K562 (cell line): Measurements from ENCODE around the gene DENND1A. TPM values are rescaled to one million over a fixed set of nuclear protein-coding genes. Genes with fewer than 3 reads are reported as not detected.

Experiments used
- ATAC-seq: fragments of 200-7000 bp; cut with Tn5 transposase; 3 replicates; pipeline ENCODE4 v1.9.1; 2020; ENCODE audit warnings: moderate library complexity
- BruUV-seq: library from RNA; stranded (reverse); fragments of 400-500 nt; replicated peaks from 2 replicates; lab custom pipeline; 2021; lab: Mats Ljungman, UMichigan
- CTCF ChIA-PET: fragments of 300-600 bp; formaldehyde crosslinking; extraction: SDS; loops from one replicate; lab custom pipeline; 2021; ENCODE audit warnings: low intra/inter-chr PET ratio; lab: Yijun Ruan, JAX
- POLR2A ChIA-PET: fragments of 300-600, 350-650 bp; sonication (Branson Sonifier 250); formaldehyde crosslinking; extraction: SDS; loops from one replicate; lab custom pipeline; 2021; ENCODE audit warnings: antibody characterized with exemption, inconsistent platforms; lab: Yijun Ruan, JAX
- DNase-seq, 4 experiments: peaks; one replicate each; pipeline versions ENCODE4 v3.0.0 to v3.0.0-alpha.2; 2011 to 2018; ENCODE audit warnings: low spot score in 3 of 4, mixed read lengths in 3 of 4; ENCODE audit errors: extremely low read depth in 1 of 4
- FAIRE-seq: peaks from 2 replicates; lab custom pipeline; 2011; peaks lifted over from hg19 to GRCh38; lab: Jason Lieb, UNC
- H2AFZ ChIP-seq: 2 replicates; pipeline ENCODE4 v1.6.0; 2011; ENCODE audit warnings: low read depth, low read length, control low read depth, inconsistent platforms
- H3K27ac ChIP-seq: fragments of 200-600 bp; 3 replicates; pipeline ENCODE4 v1.8.0; 2011; ENCODE audit warnings: low read depth, mild to moderate bottlenecking, control low read depth, inconsistent platforms, low read length, moderate library complexity, mixed read lengths; ENCODE audit errors: extremely low read depth
- H3K27me3 ChIP-seq, 2 experiments: fragments of 300-600 bp in 1 of 2; 2 replicates in 1 of 2; 3 replicates in 1 of 2; pipeline versions ENCODE4 v1.6.0 to v1.8.0; 2011; ENCODE audit warnings: inconsistent platforms in 2 of 2, low read length in 2 of 2, mild to moderate bottlenecking in 1 of 2, mixed read lengths in 1 of 2, moderate library complexity in 1 of 2; ENCODE audit not compliant: control insufficient read depth in 2 of 2, insufficient read depth in 2 of 2
- H3K36me3 ChIP-seq: fragments of 300-600 bp; 3 replicates; pipeline ENCODE4 v1.8.0; 2011; ENCODE audit warnings: mild to moderate bottlenecking, low read length, inconsistent platforms; ENCODE audit not compliant: control insufficient read depth, insufficient read depth
- H3K4me1 ChIP-seq, 2 experiments: fragments of 200-600 bp in 1 of 2; replicated peaks in 1 of 2; 2 replicates in 1 of 2; 3 replicates in 1 of 2; pipeline versions ENCODE4 v1.5.1 to v1.8.0; 2011; ENCODE audit warnings: inconsistent platforms in 2 of 2, low read length in 2 of 2, mild to moderate bottlenecking in 1 of 2, mixed read lengths in 1 of 2, moderate library complexity in 1 of 2; ENCODE audit not compliant: control insufficient read depth in 2 of 2, insufficient read depth in 2 of 2
- H3K4me2 ChIP-seq: 2 replicates; pipeline ENCODE4 v1.6.1; 2011; ENCODE audit warnings: low read length, control low read depth, inconsistent platforms, mixed read lengths; ENCODE audit not compliant: insufficient read depth
- H3K4me3 ChIP-seq: fragments of 200-600 bp; sonication (generic), shearing (Covaris generic); 2 replicates; pipeline ENCODE4 v1.5.1; 2016; ENCODE audit warnings: control low read depth, inconsistent platforms
- H3K79me2 ChIP-seq: fragments of 200-600 bp; 3 replicates; pipeline ENCODE4 v1.8.0; 2011; ENCODE audit warnings: low read length, inconsistent platforms; ENCODE audit not compliant: control insufficient read depth, insufficient read depth
- H3K9ac ChIP-seq, 2 experiments: 2 replicates each; pipeline versions ENCODE4 v1.6.0 to v1.6.1; 2011; ENCODE audit warnings: low read depth in 2 of 2, low read length in 2 of 2, control low read depth in 1 of 2, inconsistent platforms in 1 of 2, mild to moderate bottlenecking in 1 of 2, mixed read lengths in 1 of 2; ENCODE audit not compliant: insufficient read depth in 1 of 2
- H3K9me1 ChIP-seq: one replicate; pipeline ENCODE4 v1.6.0; 2011; ENCODE audit warnings: inconsistent platforms, mild to moderate bottlenecking, low read length, moderate library complexity; ENCODE audit not compliant: control insufficient read depth, insufficient read depth
- H3K9me3 ChIP-seq: replicated peaks from 2 replicates; pipeline ENCODE4 v1.5.1; 2011; ENCODE audit warnings: low read depth, low read length, inconsistent platforms; ENCODE audit not compliant: control insufficient read depth, insufficient read depth
- H4K20me1 ChIP-seq: replicated peaks from 2 replicates; pipeline ENCODE4 v1.6.1; 2011; ENCODE audit warnings: low read length, inconsistent platforms, mixed read lengths; ENCODE audit not compliant: control insufficient read depth, insufficient read depth
- POLR2G ChIP-seq: fragments of 200-400 bp; formaldehyde crosslinking; IDR thresholded peaks from 2 replicates; pipeline ENCODE4 v1.6.1; 2017; ENCODE audit warnings: low read depth, mild to moderate bottlenecking, antibody characterized with exemption, low read length, moderate library complexity
- TAF9B ChIP-seq: fragments of 450-650 bp; IDR thresholded peaks from 2 replicates; pipeline ENCODE4 v1.6.1; 2018; ENCODE audit warnings: mild to moderate bottlenecking; ENCODE audit not compliant: partially characterized antibody
- ZNF311 ChIP-seq: fragments of 250-450 bp; sonication (Bioruptor Pico); IDR thresholded peaks from 2 replicates; pipeline ENCODE4 v1.4.0; 2020; ENCODE audit warnings: mild to moderate bottlenecking, moderate library complexity
- WGBS: fragments of 100-300 bp; shearing (Covaris generic); methylation state at CpG from one replicate; pipeline ENCODE4 v1.1.6; 2016; ENCODE audit warnings: low coverage, mixed read lengths; ENCODE audit not compliant: insufficient coverage; ENCODE audit errors: missing lambda C conversion rate; 5-methylcytosine and 5-hydroxymethylcytosine counted together
- in situ Hi-C: fragments of 300-500 bp; cut with MboI; formaldehyde crosslinking; loops from 4 replicates; pipeline ENCODE4 v1.15.0; 2018; ENCODE audit warnings: inconsistent platforms, mixed read lengths
- intact Hi-C: fragments of 100-400 bp; cut with micrococcal nuclease; formaldehyde crosslinking; loops from 2 replicates; pipeline ENCODE4 v1.14.2; 2022
- polyA plus RNA-seq, 8 experiments: library from polyadenylated mRNA; depleted of rRNA in 4 of 8; stranded (reverse) in 5 of 8; unstranded in 3 of 8; fragments of >200 nt; fragmentation: Nextera tagmentation in 2 of 8; fragmentation: Illumina TruSeq in 1 of 8; extraction: Ambion mirVana in 2 of 8; extraction: Trizol in 1 of 8; gene quantifications; 2 replicates each; pipeline versions ENCODE4 v1.2.1 to v1.2.3, GENCODE V29; 2011 to 2014; ENCODE audit warnings: inconsistent platforms in 1 of 8, missing spikeins in 1 of 8
- total RNA-seq, 7 experiments: library from RNA; depleted of rRNA in 6 of 7; stranded (reverse); fragments of >200 nt in 6 of 7; fragmentation: Illumina TruSeq in 2 of 7; extraction: Trizol in 2 of 7; gene quantifications; 2 replicates each; pipeline versions ENCODE4 v1.2.1 to v1.2.3, GENCODE V29; 2011 to 2021; ENCODE audit warnings: low replicate concordance in 1 of 7
- TF ChIP-seq, protein P1 (sequence below), 2 experiments: IDR thresholded peaks; 2 replicates each; pipeline ENCODE4 v1.6.1; 2011; ENCODE audit warnings: borderline replicate concordance in 1 of 2, control low read depth in 1 of 2, low read depth in 1 of 2, low read length in 1 of 2, mild to moderate bottlenecking in 1 of 2, mixed read lengths in 1 of 2, moderate library complexity in 1 of 2; ENCODE audit not compliant: insufficient read depth in 1 of 2, insufficient read length in 1 of 2, poor library complexity in 1 of 2, severe bottlenecking in 1 of 2; ENCODE audit errors: extremely low read depth in 1 of 2
- TF ChIP-seq, protein P2 (sequence below): IDR thresholded peaks from 3 replicates; pipeline ENCODE4 v1.6.1; 2011; ENCODE audit warnings: borderline replicate concordance, mild to moderate bottlenecking; ENCODE audit not compliant: insufficient read length, insufficient read depth
- TF ChIP-seq, protein P3 (sequence below): sonication (generic); formaldehyde crosslinking; IDR thresholded peaks from 2 replicates; pipeline ENCODE4 v1.8.1; 2023; ENCODE audit warnings: mild to moderate bottlenecking, missing genetic modification reagents
- TF ChIP-seq, protein P4 (sequence below): sonication (generic); formaldehyde crosslinking; IDR thresholded peaks from 2 replicates; pipeline ENCODE4 v1.8.1; 2022; ENCODE audit warnings: missing genetic modification reagents

The DENND1A gene
- total and polyA plus RNA-seq, 9 of the 15 experiments (the other 6 are each of a cell fraction or from before 2014, with no cell fraction given): 7.6 to 29.5 (median 15.7) TPM

DNA sequence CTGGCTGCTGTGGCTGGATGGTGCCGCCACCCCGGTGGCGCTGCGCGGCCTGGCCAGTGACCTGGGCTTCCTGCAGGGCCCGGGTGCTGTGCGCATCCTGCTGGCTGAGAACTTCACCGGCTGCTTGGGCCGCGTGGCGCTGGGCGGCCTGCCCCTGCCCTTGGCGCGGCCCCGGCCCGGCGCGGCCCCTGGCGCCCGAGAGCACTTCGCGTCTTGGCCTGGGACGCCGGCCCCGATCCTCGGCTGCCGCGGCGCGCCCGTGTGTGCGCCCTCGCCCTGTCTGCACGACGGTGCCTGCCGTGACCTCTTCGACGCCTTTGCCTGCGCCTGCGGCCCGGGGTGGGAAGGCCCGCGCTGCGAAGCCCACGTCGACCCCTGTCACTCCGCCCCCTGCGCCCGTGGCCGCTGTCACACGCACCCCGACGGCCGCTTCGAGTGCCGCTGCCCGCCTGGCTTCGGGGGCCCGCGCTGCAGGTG lies 556.4 kb downstream of the DENND1A start:
- BruUV-seq: no TSS peak
- H3K4me1 ChIP-seq: peaks cover 16 to 74% of the 10 kb centered on the region in 2 experiments
- H3K9me3 ChIP-seq: no peaks in the 10 kb centered on the region
- CTCF ChIA-PET: no interaction called here
- H3K9me1 ChIP-seq: peaks cover 4% of the 10 kb centered on the region
- H3K27me3 ChIP-seq: no peaks in the 10 kb centered on the region
- H3K4me2 ChIP-seq: peak overlapping the region; percentile 10; the same call in 1 of the 2 replicates
- no peak overlapping the region for H2AFZ ChIP-seq
- TF ChIP-seq TAF9B (no peak), POLR2G (peak; percentile 30; the same call in 1 of the 2 replicates), ZNF311 (CRISPR knock-in tag) (no peak)
- TF ChIP-seq, protein P1, sequence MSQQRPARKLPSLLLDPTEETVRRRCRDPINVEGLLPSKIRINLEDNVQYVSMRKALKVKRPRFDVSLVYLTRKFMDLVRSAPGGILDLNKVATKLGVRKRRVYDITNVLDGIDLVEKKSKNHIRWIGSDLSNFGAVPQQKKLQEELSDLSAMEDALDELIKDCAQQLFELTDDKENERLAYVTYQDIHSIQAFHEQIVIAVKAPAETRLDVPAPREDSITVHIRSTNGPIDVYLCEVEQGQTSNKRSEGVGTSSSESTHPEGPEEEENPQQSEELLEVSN (IDR thresholded peaks at IDR 0.05; ENCODE audit: borderline replicate concordance in 1 of 2, extremely low read depth in 1 of 2, insufficient read depth in 1 of 2, insufficient read length in 1 of 2, low read depth in 1 of 2, low read length in 1 of 2, poor library complexity in 1 of 2, severe bottlenecking in 1 of 2): peak; percentile 15 to 35
- TF ChIP-seq, protein P2, sequence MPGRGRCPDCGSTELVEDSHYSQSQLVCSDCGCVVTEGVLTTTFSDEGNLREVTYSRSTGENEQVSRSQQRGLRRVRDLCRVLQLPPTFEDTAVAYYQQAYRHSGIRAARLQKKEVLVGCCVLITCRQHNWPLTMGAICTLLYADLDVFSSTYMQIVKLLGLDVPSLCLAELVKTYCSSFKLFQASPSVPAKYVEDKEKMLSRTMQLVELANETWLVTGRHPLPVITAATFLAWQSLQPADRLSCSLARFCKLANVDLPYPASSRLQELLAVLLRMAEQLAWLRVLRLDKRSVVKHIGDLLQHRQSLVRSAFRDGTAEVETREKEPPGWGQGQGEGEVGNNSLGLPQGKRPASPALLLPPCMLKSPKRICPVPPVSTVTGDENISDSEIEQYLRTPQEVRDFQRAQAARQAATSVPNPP: no peak
- TF ChIP-seq, protein P3, sequence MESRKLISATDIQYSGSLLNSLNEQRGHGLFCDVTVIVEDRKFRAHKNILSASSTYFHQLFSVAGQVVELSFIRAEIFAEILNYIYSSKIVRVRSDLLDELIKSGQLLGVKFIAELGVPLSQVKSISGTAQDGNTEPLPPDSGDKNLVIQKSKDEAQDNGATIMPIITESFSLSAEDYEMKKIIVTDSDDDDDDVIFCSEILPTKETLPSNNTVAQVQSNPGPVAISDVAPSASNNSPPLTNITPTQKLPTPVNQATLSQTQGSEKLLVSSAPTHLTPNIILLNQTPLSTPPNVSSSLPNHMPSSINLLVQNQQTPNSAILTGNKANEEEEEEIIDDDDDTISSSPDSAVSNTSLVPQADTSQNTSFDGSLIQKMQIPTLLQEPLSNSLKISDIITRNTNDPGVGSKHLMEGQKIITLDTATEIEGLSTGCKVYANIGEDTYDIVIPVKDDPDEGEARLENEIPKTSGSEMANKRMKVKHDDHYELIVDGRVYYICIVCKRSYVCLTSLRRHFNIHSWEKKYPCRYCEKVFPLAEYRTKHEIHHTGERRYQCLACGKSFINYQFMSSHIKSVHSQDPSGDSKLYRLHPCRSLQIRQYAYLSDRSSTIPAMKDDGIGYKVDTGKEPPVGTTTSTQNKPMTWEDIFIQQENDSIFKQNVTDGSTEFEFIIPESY (CRISPR knock-in tag): peak; percentile 86
- TF ChIP-seq, protein P4, sequence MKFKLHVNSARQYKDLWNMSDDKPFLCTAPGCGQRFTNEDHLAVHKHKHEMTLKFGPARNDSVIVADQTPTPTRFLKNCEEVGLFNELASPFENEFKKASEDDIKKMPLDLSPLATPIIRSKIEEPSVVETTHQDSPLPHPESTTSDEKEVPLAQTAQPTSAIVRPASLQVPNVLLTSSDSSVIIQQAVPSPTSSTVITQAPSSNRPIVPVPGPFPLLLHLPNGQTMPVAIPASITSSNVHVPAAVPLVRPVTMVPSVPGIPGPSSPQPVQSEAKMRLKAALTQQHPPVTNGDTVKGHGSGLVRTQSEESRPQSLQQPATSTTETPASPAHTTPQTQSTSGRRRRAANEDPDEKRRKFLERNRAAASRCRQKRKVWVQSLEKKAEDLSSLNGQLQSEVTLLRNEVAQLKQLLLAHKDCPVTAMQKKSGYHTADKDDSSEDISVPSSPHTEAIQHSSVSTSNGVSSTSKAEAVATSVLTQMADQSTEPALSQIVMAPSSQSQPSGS: 0 out of 2 replicates have a peak, but pooled peaks have one; percentile 28
- TF ChIP-seq, all 486 proteins: peak for 4
- no peak for FAIRE-seq
- DNase-seq: no peak
- no peaks in the 10 kb centered on the region for H3K79me2 ChIP-seq
- no peak for ATAC-seq
- no peak overlapping the region for H3K4me3 ChIP-seq
- WGBS: 17% methylated on average over 6 of the region's 60 CpGs
- no peak overlapping the region for H3K27ac ChIP-seq
- intact Hi-C loops (no loop called here), in situ Hi-C loops (no loop called here)
- no peaks in the 10 kb centered on the region; the same call in 1 of the 2 replicates for H4K20me1 ChIP-seq
- POLR2A ChIA-PET: no interaction called here
- H3K36me3 ChIP-seq: no peaks in the 10 kb centered on the region
- H3K9ac ChIP-seq: no peak overlapping the region
